ENCODE results near the gene FBXO33.

FBXO33 gene

GRCh38 chr14:39428118-39428517 lies 4.1 kb downstream of the FBXO33 start:
- peaks cover 50% of the 10 kb centered on the region for H3K4me1 ChIP-seq (ENCODE audit: control insufficient read depth, insufficient read depth, low read length)
- no peak overlapping the region for H3K9ac ChIP-seq (ENCODE audit: low read length)
- no peak for DNase-seq (ENCODE audit: low read depth)
- H3K4me3 ChIP-seq (ENCODE audit: low read length) = no peak overlapping the region
- H3K9me3 ChIP-seq (ENCODE audit: control insufficient read depth, low read length) = no peaks in the 10 kb centered on the region
- no peaks in the 10 kb centered on the region for H3K36me3 ChIP-seq (ENCODE audit: control insufficient read depth, insufficient read depth, low read length, severe bottlenecking)
- no peaks in the 10 kb centered on the region for H3K27me3 ChIP-seq (replicated peaks; ENCODE audit: control insufficient read depth, insufficient read depth, low read length)

GRCh38 chr14:39426605-39427004 lies 5.6 kb downstream of the FBXO33 start:
- Histone ChIP-seq H3K27me3 (replicated peaks; ENCODE audit: control insufficient read depth, insufficient read depth, low read length) (no peaks in the 10 kb centered on the region), H3K4me3 (ENCODE audit: low read length) (peak overlapping the region; percentile 58), H3K36me3 (ENCODE audit: control insufficient read depth, insufficient read depth, low read length, severe bottlenecking) (no peaks in the 10 kb centered on the region), H3K4me1 (ENCODE audit: control insufficient read depth, insufficient read depth, low read length) (peaks cover 59% of the 10 kb centered on the region), H3K9ac (ENCODE audit: low read length) (peak overlapping the region; percentile 20), H3K9me3 (ENCODE audit: control insufficient read depth, low read length) (no peaks in the 10 kb centered on the region)
- DNase-seq (ENCODE audit: low read depth) = peak; percentile 71

- H3K9me3 ChIP-seq (ENCODE audit: control insufficient read depth, low read length) = no peaks in the 10 kb centered on the region
- peak overlapping the region; percentile 20 for H3K9ac ChIP-seq (ENCODE audit: low read length)
- H3K4me1 ChIP-seq (ENCODE audit: control insufficient read depth, insufficient read depth, low read length) = peaks cover 60% of the 10 kb centered on the region
- H3K4me3 ChIP-seq (ENCODE audit: low read length) = no peak overlapping the region
- no peak for DNase-seq (ENCODE audit: low read depth)
- no peaks in the 10 kb centered on the region for H3K36me3 ChIP-seq (ENCODE audit: control insufficient read depth, insufficient read depth, low read length, severe bottlenecking)
- H3K27me3 ChIP-seq (replicated peaks; ENCODE audit: control insufficient read depth, insufficient read depth, low read length) = no peaks in the 10 kb centered on the region
These were observed 6.3 kb downstream of the FBXO33 start for GRCh38 chr14:39425947-39426346.

DNA sequence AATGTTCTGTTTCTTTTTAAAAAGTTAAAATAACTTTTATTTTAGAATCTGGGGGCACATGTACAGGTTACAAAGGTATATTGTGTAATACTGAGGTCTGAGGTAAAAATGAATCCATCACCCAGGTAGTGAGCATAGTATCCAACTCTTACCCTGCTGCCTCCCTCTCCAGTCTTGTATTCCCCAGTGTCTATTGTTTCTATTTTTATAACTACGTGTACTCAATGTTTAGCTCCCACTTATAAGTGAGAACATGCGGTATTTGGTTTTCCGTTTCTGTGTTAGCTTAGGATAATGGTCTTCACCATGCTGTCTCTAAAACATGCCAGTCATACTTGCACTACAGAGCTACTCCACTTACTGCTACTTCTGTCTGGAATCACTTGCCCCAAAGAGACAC lies 8.4 kb downstream of the FBXO33 start:
- no peak for DNase-seq (ENCODE audit: low read depth)
- H3K4me3 ChIP-seq (ENCODE audit: low read length) = no peak overlapping the region

DNA sequence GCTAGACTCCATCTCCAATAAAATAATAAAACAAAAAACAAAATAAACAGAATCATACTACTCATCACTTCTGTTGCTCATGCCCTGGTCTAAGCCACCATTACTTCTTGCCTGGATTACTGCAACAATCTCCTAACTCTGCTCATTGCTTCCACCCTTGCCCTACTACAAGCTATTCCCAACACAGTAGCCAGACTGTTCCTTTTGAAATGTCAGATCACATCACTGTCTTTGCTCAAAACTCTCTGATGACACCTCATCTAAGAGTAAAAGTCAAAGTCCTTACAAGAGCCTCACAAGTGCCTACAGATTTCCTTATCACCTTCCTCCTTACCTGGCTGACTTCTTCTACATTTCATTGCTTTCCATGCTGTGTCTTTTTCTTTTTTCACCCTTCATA lies 10.0 kb downstream of the FBXO33 start:
- H3K27me3 ChIP-seq (replicated peaks; ENCODE audit: control insufficient read depth, insufficient read depth, low read length) = no peaks in the 10 kb centered on the region
- no peaks in the 10 kb centered on the region for H3K36me3 ChIP-seq (ENCODE audit: control insufficient read depth, insufficient read depth, low read length, severe bottlenecking)
- no peak for DNase-seq (ENCODE audit: low read depth)
- H3K4me3 ChIP-seq (ENCODE audit: low read length) = peak overlapping the region; percentile 48
- H3K4me1 ChIP-seq (ENCODE audit: control insufficient read depth, insufficient read depth, low read length) = peaks cover 48% of the 10 kb centered on the region
- peak overlapping the region; percentile 32 for H3K9ac ChIP-seq (ENCODE audit: low read length)
- no peaks in the 10 kb centered on the region for H3K9me3 ChIP-seq (ENCODE audit: control insufficient read depth, low read length)

More for the DNA sequence above, 8.4 kb downstream of the FBXO33 start:
- no peak overlapping the region for H3K9ac ChIP-seq (ENCODE audit: low read length)
- no peaks in the 10 kb centered on the region for H3K9me3 ChIP-seq (ENCODE audit: control insufficient read depth, low read length)
- no peaks in the 10 kb centered on the region for H3K27me3 ChIP-seq (replicated peaks; ENCODE audit: control insufficient read depth, insufficient read depth, low read length)
- H3K4me1 ChIP-seq (ENCODE audit: control insufficient read depth, insufficient read depth, low read length) = peaks cover 55% of the 10 kb centered on the region
- no peaks in the 10 kb centered on the region for H3K36me3 ChIP-seq (ENCODE audit: control insufficient read depth, insufficient read depth, low read length, severe bottlenecking)

- DNase-seq (ENCODE audit: low read depth) = no peak
- H3K4me1 ChIP-seq (ENCODE audit: control insufficient read depth, insufficient read depth, low read length) = peaks cover 31% of the 10 kb centered on the region
- no peak overlapping the region for H3K4me3 ChIP-seq (ENCODE audit: low read length)
- no peaks in the 10 kb centered on the region for H3K27me3 ChIP-seq (replicated peaks; ENCODE audit: control insufficient read depth, insufficient read depth, low read length)
- peaks cover 8% of the 10 kb centered on the region for H3K9me3 ChIP-seq (ENCODE audit: control insufficient read depth, low read length)
- H3K36me3 ChIP-seq (ENCODE audit: control insufficient read depth, insufficient read depth, low read length, severe bottlenecking) = no peaks in the 10 kb centered on the region
- no peak overlapping the region for H3K9ac ChIP-seq (ENCODE audit: low read length)
These were observed 13.0 kb downstream of the FBXO33 start for GRCh38 chr14:39419272-39419671.

- peaks cover 20% of the 10 kb centered on the region for H3K4me1 ChIP-seq (ENCODE audit: control insufficient read depth, insufficient read depth, low read length)
- H3K4me3 ChIP-seq (ENCODE audit: low read length) = no peak overlapping the region
- DNase-seq (ENCODE audit: low read depth) = no peak
- peaks cover 22% of the 10 kb centered on the region for H3K9me3 ChIP-seq (ENCODE audit: control insufficient read depth, low read length)
- H3K36me3 ChIP-seq (ENCODE audit: control insufficient read depth, insufficient read depth, low read length, severe bottlenecking) = peaks cover 3% of the 10 kb centered on the region
- no peaks in the 10 kb centered on the region for H3K27me3 ChIP-seq (replicated peaks; ENCODE audit: control insufficient read depth, insufficient read depth, low read length)
- H3K9ac ChIP-seq (ENCODE audit: low read length) = no peak overlapping the region
These were observed 15.2 kb downstream of the FBXO33 start for GRCh38 chr14:39417014-39417413.

GRCh38 chr14:39416072-39416471 lies 16.2 kb downstream of the FBXO33 start:
- Histone ChIP-seq H3K9ac (ENCODE audit: low read length) (no peak overlapping the region), H3K36me3 (ENCODE audit: control insufficient read depth, insufficient read depth, low read length, severe bottlenecking) (peaks cover 6% of the 10 kb centered on the region), H3K27me3 (replicated peaks; ENCODE audit: control insufficient read depth, insufficient read depth, low read length) (no peaks in the 10 kb centered on the region), H3K4me1 (ENCODE audit: control insufficient read depth, insufficient read depth, low read length) (peaks cover 15% of the 10 kb centered on the region), H3K9me3 (ENCODE audit: control insufficient read depth, low read length) (peaks cover 25% of the 10 kb centered on the region), H3K4me3 (ENCODE audit: low read length) (no peak overlapping the region)
- DNase-seq (ENCODE audit: low read depth) = no peak

DNA sequence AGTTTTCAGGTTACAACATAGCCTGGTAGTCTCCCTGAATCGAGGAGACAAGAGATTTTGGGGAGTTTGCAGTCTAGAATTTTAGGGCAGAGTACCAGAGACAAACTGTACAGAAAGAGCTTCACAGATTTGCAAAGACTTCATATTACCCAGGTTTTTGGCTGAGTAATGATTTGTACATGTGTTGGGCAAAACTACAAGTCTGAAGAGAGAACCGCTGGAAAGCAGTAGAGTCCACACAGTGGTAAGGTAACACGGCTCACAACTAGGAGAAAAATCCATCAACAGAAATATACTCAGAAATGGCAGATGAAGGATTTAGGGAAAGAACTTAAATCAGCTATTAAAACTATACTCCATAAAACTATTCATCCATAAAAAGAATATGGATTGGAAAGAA lies 25.7 kb downstream of the FBXO33 start:
- Histone ChIP-seq H3K4me3 (ENCODE audit: low read length) (no peak overlapping the region), H3K9me3 (ENCODE audit: control insufficient read depth, low read length) (no peaks in the 10 kb centered on the region), H3K4me1 (ENCODE audit: control insufficient read depth, insufficient read depth, low read length) (peaks cover 7% of the 10 kb centered on the region), H3K27me3 (replicated peaks; ENCODE audit: control insufficient read depth, insufficient read depth, low read length) (no peaks in the 10 kb centered on the region), H3K9ac (ENCODE audit: low read length) (no peak overlapping the region), H3K36me3 (ENCODE audit: control insufficient read depth, insufficient read depth, low read length, severe bottlenecking) (no peaks in the 10 kb centered on the region)
- no peak for DNase-seq (ENCODE audit: low read depth)

GRCh38 chr14:39398382-39398781 lies 33.9 kb downstream of the FBXO33 start:
- Histone ChIP-seq H3K9ac (ENCODE audit: low read length) (no peak overlapping the region), H3K9me3 (ENCODE audit: control insufficient read depth, low read length) (no peaks in the 10 kb centered on the region), H3K27me3 (replicated peaks; ENCODE audit: control insufficient read depth, insufficient read depth, low read length) (no peaks in the 10 kb centered on the region), H3K36me3 (ENCODE audit: control insufficient read depth, insufficient read depth, low read length, severe bottlenecking) (peaks cover 58% of the 10 kb centered on the region), H3K4me3 (ENCODE audit: low read length) (no peak overlapping the region), H3K4me1 (ENCODE audit: control insufficient read depth, insufficient read depth, low read length) (peaks cover 6% of the 10 kb centered on the region)
- no peak for DNase-seq (ENCODE audit: low read depth)

- Histone ChIP-seq H3K9me3 (ENCODE audit: control insufficient read depth, low read length) (no peaks in the 10 kb centered on the region), H3K27me3 (replicated peaks; ENCODE audit: control insufficient read depth, insufficient read depth, low read length) (no peaks in the 10 kb centered on the region), H3K9ac (ENCODE audit: low read length) (no peak overlapping the region), H3K36me3 (ENCODE audit: control insufficient read depth, insufficient read depth, low read length, severe bottlenecking) (peaks cover 59% of the 10 kb centered on the region), H3K4me3 (ENCODE audit: low read length) (no peak overlapping the region), H3K4me1 (ENCODE audit: control insufficient read depth, insufficient read depth, low read length) (peaks cover 6% of the 10 kb centered on the region)
- DNase-seq (ENCODE audit: low read depth) = peak; percentile 6
These were observed 35.8 kb downstream of the FBXO33 start for GRCh38 chr14:39396448-39396847.

DNA sequence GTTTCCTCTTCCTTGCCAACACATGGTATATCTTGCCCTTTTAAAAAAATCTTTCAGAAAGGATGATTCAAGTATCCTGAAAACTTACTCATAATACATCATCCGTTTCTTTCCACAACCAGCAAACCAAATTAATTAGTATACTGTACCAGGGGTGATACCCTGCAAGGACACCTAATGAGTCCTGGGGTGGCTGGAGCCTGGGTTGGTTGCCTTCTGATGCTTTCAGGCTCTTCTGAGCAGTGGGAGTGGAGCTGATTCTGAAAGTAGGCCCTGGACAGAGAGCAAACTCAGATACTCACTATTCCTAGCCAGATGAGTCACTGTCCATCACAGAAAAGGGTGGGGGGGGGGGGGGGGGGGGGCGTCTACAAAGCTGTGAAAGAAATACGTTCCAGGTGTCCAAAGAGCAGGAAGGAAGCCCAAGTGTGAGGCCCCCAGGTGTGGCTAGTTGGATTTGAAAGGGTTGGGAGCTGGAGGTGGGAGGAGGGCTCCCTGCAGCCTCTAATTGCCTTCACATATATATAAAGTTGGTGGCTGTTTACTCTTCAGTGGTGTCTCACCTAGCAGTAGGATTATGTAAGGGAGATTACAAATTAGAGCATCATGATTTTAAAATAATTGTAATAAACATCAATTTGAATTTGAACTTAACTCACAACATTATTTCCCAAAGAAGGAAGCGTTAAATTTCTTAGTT lies 36.5 kb downstream of the FBXO33 start:
- Histone ChIP-seq H3K4me1 (ENCODE audit: control insufficient read depth, insufficient read depth, low read length) (peaks cover 6% of the 10 kb centered on the region), H3K9me3 (ENCODE audit: control insufficient read depth, low read length) (no peaks in the 10 kb centered on the region), H3K9ac (ENCODE audit: low read length) (no peak overlapping the region), H3K4me3 (ENCODE audit: low read length) (no peak overlapping the region), H3K27me3 (replicated peaks; ENCODE audit: control insufficient read depth, insufficient read depth, low read length) (no peaks in the 10 kb centered on the region), H3K36me3 (ENCODE audit: control insufficient read depth, insufficient read depth, low read length, severe bottlenecking) (peaks cover 52% of the 10 kb centered on the region)
- no peak for DNase-seq (ENCODE audit: low read depth)
